NCI-H1092 treated with DMSO at 0.1 percent for 48 hours (cell line): ENCODE measurements around the gene IKZF4.
"Not testable (repeated sequence)": the region's sequence is repeated elsewhere in the genome, so short reads cannot be mapped to it uniquely, and the experiment has no call there.

Source experiments
- DNase-seq: peaks from one replicate; lab custom pipeline; 2025; lab: John Stamatoyannopoulos, UW

Gene IKZF4

GRCh38 chr12:56040151-56040550, 19.3 kb downstream of the IKZF4 start:
- no peak for DNase-seq

DNA sequence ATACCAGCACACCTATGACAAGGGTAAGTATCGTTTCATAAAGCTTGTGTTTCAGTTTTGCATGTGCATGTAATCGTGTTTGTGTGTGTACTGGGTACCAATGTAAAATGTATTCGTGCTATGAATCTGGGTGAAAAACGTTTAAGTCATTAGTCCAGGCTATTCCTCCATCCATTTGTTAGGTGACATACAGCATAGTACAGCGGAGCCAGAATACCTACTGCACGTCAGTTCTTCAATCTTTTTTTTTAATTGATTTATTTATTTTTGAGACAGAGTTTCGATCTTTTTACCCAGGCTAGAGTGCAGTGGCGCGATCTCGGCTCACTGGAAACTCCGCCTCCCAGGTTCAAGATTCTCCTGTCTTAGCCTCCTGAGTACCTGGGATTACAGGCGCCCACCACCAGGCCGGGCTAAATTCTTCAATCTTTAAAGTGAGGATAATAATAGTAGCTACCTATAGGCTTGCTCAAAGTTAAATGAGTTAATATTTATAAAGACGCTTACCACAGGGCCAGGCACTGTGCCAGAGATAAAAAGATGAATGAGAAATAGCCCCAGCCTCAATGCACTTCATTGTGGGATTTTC, 20.2 kb downstream of the IKZF4 start:
- no peak for DNase-seq

GRCh38 chr12:56041552-56042429, 20.9 kb downstream of the IKZF4 start, which contains the start of gene RPS26:
Gene RPS26, plus strand, starts transcription at chr12:56041918. Its CDS starts 249 bp downstream, at chr12:56042167.
- DNase-seq = peak; percentile 96

- not testable (repeated sequence) for DNase-seq
Measured at GRCh38 chr12:56042430-56042813, 21.6 kb downstream of the IKZF4 start.

- DNase-seq = no peak
Measured at GRCh38 chr12:56042843-56043242, 22.0 kb downstream of the IKZF4 start.

DNA sequence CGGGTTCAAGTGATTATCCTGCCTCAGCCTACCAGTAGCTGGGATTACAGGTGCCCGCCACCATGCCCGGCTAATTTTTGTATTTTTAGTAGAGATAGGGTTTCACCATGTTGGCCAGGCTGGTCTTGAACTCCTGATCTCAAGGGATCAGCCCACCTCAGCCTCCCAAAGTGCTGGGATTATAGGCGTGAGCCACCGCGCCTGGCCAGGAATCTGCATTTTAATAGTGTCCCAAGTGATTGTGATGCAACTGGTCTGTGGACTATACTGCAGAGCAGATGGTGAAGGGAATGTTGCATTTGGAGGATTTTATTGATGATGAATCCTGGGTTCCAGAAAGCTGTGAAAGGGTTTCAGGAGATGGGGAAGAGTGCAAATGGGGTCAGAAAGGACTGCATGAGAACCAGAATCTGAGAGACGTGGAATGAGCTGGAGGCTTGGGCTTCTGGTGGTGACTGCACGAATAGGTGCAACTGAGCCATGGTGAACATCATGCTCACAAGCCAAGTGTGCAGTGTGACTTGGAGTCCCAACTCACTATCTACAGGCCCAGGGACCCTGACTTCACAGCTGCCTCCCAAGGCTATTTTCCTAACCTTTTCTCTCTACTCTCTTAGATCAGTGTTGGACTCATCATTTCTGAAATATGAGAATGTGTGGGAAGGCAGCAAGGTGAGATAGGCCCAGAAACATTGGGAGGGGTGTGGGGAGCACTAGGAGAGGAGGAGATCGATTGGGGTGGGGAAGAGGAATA, 25.4 kb downstream of the IKZF4 start:
- DNase-seq = no peak

DNA sequence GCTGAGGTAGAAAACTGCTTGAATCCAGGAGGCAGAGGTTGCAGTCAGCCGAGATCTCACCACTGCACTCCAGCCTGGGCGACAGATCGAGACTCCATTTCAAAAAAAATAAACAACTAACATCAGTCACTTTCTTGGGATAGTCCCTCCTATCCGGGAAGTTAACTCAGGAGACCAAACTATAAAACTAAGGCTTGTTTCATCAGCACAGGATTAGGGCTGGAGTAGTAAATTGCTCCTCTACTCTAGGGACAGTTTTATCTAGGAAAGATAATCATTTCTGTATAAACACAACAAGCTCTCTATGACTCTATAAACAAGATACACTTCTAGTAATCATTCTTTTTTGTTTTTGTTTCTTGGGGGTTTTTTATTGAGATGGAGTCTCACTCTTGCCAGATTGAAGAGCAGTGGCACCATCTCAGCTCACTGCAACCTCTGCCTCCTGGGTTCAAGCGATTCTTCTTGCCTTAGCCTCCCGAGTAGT, 32.6 kb downstream of the IKZF4 start:
- no peak for DNase-seq

- DNase-seq = not testable (repeated sequence)
Measured at GRCh38 chr12:56059964-56060363, 39.1 kb downstream of the IKZF4 start.

- no peak for DNase-seq
Measured at GRCh38 chr12:56061982-56062381, 41.1 kb downstream of the IKZF4 start.

DNA sequence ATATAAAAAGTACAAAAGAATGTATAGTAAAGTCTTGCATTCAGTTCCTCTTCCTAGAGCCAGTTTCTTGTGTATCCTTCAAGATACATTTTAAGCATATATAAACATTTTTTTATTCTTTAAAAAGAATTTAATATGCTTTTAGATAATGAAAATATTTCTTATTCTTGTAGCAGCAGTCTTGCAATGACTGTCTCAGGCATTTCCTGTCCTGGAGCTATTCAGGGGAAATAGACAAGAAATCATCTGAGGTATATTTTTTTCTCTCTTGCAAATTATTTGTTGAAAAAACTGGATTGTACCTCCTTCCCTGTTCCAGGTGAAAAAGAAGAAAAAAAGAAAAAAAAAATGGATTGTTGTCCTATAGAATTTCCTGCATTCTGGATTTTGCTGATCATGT, 42.2 kb downstream of the IKZF4 start:
- no peak for DNase-seq

GRCh38 chr12:56071648-56072047, 50.8 kb downstream of the IKZF4 start:
- DNase-seq = no peak

- DNase-seq = no peak
Measured at GRCh38 chr12:56074396-56074795, 53.6 kb downstream of the IKZF4 start.

DNA sequence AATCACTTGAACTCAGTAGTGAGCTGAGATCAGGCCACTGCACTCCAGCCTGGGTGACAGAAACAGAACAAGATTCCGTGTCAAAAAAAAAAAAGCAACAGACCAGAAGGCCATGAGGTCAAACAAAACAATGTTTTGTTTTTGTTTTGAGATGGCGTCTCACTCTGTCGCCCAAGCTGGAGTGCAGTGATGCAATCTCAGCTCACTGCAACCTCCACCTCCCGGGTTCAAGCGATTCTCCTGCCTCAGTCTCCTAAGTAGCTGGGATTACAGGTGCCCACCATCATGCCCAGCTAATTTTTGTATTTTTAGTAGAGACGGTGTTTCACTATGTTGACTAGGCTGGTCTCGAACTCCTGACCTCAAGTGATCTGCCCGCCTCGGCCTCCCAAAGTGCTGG, 57.1 kb downstream of the IKZF4 start:
- not testable (repeated sequence) for DNase-seq

DNA sequence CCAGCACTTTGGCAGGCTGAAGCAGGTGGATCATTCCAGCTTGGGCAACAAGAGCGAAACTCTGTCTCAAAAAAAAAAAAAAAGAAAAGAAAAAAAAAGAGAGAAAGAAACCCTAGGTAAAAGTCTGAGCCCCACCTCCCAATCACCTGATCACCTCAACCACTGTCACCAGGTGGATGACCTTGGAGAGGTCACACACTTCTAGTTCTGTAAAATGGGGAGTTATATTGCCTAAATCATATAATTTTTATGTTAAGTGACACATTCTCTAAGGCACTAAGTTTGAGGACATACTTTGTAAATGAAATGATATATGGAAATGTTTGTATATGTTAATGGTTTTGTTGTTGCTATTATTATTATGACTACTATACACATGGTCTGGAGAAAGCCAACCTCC, 57.6 kb downstream of the IKZF4 start:
- DNase-seq = no peak

DNA sequence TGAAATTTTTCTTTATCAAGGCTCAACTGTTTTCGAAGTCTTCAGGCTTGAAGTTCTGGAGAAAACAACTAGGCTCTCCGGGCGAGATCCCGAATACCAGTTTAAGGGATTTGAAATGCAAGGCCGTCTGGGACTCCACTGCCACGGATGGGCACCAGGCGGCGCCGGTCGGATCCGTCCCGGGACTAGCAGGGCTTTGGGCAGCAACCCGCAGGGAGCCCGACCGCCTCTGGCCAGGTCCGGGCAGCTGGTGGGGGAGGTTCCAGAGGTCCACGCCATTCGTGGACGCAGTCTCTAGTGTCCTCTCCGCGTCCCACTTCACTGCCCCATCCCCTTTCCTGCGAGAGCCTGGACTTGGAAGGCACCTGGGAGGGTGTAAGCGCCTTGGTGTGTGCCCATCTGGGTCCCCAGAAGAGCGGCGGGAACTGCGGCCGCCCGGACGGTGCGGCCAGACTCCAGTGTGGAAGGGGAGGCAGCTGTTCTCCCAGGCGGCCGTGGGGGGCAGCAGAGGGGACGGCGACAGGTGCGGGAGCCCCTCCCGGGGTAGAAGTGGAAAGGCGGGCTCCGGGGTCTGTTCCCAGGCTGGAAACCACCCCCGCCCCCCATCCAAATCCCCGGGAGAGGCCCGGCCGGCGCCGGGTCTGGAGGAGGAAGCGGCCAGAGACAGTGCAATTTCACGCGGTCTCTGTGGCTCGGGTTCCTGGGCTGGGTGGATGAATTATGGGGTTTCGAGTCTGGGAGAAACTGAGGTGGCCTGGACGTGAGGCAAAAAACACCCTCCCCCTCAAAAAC, 58.3 kb downstream of the IKZF4 start:
- DNase-seq = peak; percentile 16

DNA sequence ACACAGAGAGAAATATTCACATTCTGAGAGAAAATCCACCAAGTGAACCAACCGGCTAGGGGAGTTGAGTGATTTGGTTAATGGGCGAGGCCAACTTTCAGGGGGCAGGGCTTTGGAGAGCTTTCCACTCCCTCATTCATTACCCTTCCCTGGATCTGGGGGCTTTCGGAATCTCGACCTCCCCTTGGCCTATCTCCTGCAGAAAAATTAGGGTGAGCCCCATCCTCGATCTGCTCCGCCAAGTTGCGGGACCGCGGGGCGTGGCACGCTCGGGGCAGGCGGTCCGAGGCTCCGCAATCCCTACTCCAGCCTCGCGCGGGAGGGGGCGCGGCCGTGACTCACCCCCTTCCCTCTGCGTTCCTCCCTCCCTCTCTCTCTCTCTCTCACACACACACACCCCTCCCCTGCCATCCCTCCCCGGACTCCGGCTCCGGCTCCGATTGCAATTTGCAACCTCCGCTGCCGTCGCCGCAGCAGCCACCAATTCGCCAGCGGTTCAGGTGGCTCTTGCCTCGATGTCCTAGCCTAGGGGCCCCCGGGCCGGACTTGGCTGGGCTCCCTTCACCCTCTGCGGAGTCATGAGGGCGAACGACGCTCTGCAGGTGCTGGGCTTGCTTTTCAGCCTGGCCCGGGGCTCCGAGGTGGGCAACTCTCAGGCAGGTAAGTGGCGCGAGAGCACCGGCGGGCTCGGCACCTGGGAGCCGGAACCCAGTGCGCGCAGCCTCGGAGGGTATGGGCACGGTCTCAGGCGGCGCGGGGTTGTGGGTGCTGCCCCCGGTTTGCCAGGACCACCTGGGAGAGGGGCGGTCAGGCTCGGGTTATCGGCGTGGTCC, 59.1 kb downstream of the IKZF4 start, which contains the start of gene ERBB3:
Gene ERBB3 (plus strand): TSS at position 443 of the 833 bp plus-strand sequence. CDS start 136 bp downstream, at position 579.
- DNase-seq = peak; percentile 2

DNA sequence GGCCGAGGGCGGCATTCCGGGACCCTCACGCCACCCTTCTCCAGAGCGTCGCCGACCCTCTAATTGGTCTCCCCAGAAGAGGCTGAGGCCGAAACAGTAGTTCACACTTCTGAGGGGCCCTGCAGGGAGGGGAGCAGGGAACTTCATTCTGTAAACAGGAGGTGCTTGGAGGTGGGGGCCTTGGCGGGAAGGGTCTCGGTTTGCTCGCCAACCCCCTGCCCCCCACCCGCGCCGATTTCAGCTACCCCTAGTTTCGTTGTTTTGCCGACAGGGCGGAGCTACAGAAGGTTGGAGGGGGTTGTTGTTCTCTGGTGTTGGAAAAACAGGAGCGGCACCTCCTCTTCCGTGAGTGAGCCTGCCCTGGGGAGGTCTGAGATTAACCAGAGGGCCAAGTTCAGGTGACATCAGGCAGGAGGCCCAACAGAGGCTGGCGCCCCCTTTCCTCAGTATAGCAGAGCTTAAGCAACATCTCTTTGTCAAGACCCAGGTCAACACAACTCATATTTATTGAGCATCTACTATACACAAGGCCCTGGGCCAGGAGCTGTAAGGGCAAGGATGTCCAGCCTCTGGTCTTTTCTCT, 59.8 kb downstream of the IKZF4 start:
- no peak for DNase-seq

DNA sequence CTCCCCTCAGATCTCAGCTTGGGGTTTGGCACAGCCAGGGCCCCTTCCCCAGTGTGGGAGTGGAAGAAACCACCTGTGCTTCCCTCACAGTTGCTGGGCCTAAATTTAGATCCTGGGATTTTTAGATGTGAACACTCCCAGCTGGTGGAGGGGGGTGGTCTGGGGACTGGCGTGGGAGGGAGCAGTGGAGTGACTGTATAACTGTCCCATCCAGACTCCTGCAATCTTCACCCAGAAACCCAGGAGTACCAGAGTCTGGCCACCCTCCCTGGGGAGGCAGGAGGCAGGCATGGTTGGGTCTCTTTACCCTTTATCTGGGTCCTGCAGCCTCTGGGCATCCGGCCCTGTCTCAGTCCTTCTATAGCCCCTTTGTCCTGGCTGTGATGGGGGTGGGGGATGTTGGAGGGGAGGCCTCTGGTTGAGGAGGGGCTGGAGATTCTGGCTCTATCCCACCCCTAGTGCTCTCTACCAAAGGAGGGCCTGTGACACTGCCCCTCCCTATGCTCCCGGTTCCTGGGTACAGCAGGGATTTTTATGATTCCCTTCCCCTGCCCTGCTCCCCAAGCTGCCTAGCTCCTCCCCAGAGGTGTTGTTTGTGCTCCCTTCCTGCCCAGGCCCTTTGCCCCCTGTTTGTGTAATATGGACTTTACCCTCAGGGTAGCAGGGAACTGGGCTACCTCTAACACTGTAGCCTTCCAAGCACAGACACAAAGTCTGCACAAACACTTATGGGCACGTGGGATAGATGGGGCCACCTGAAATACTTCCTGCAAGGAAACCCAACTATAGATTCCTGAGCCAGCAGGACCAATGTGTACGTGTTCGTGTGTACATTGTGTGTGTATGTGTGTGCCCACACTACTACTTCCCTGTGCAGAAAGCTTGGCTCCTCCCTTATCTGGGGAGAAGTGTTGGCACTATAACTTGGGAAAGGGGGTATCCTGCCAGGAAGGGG, 60.8 kb downstream of the IKZF4 start:
- DNase-seq = no peak

- no peak for DNase-seq
Measured at GRCh38 chr12:56082382-56082781, 61.5 kb downstream of the IKZF4 start.
